H9 (cell line): ENCODE results near the gene DOCK7. TPM values are rescaled to one million over a fixed set of nuclear protein-coding genes. Genes with fewer than 3 reads are reported as not detected.
"Not testable (repeated sequence)": the region's sequence is repeated elsewhere in the genome, so short reads cannot be mapped to it uniquely, and the experiment has no call there.

ENCODE experiments used
- DNase-seq: peaks from one replicate; pipeline ENCODE4 v3.0.0-alpha.2; 2017
- H2AFZ ChIP-seq: one replicate; pipeline ENCODE4 v1.6.1; 2013; ENCODE audit warnings: mild to moderate bottlenecking, low read length, control low read depth, moderate library complexity
- H2AK5ac ChIP-seq: 2 replicates; pipeline ENCODE4 v1.6.1; 2013; ENCODE audit warnings: low read length, control low read depth, mixed read lengths; ENCODE audit not compliant: insufficient read length
- H2BK120ac ChIP-seq: one replicate; pipeline ENCODE4 v1.6.1; 2013; ENCODE audit warnings: low read depth, mild to moderate bottlenecking, low read length, control low read depth, inconsistent platforms; ENCODE audit not compliant: poor library complexity, severe bottlenecking
- H2BK12ac ChIP-seq: 2 replicates; pipeline ENCODE4 v1.6.1; 2013; ENCODE audit warnings: low read length, control low read depth, mixed read lengths, low read depth; ENCODE audit not compliant: insufficient read length
- H2BK15ac ChIP-seq: 2 replicates; pipeline ENCODE4 v1.6.1; 2013; ENCODE audit warnings: low read depth, low read length, control low read depth
- H2BK20ac ChIP-seq: one replicate; pipeline ENCODE4 v1.6.1; 2013; ENCODE audit warnings: low read depth, mild to moderate bottlenecking, low read length, control low read depth, inconsistent platforms; ENCODE audit not compliant: poor library complexity, severe bottlenecking
- H2BK5ac ChIP-seq: 2 replicates; pipeline ENCODE4 v1.6.1; 2013; ENCODE audit warnings: low read length, control low read depth, mixed read lengths; ENCODE audit not compliant: insufficient read length
- H3K14ac ChIP-seq: 2 replicates; pipeline ENCODE4 v1.6.1; 2013; ENCODE audit warnings: low read length, control low read depth; ENCODE audit not compliant: insufficient read depth
- H3K18ac ChIP-seq: 2 replicates; pipeline ENCODE4 v1.6.1; 2013; ENCODE audit warnings: low read depth, mild to moderate bottlenecking, mixed read lengths, low read length, control low read depth; ENCODE audit not compliant: insufficient read length
- H3K23ac ChIP-seq: 2 replicates; pipeline ENCODE4 v1.6.1; 2013; ENCODE audit warnings: low read length, control low read depth, mixed read lengths, low read depth; ENCODE audit not compliant: insufficient read length
- H3K23me2 ChIP-seq: 2 replicates; pipeline ENCODE4 v1.6.1; 2013; ENCODE audit warnings: low read depth, mild to moderate bottlenecking, mixed read lengths, low read length, control low read depth; ENCODE audit not compliant: insufficient read length, poor library complexity, severe bottlenecking
- H3K27ac ChIP-seq: 2 replicates; pipeline ENCODE4 v1.5.1; 2013; ENCODE audit warnings: low read length, control low read depth, mixed read lengths, low read depth; ENCODE audit not compliant: insufficient read length
- H3K27me3 ChIP-seq: 2 replicates; pipeline ENCODE4 v1.6.1; 2013; ENCODE audit warnings: low read length, control low read depth, inconsistent platforms; ENCODE audit not compliant: insufficient read depth
- H3K4ac ChIP-seq: 2 replicates; pipeline ENCODE4 v1.6.1; 2013; ENCODE audit warnings: low read depth, mild to moderate bottlenecking, control low read depth, inconsistent platforms, low read length, moderate library complexity
- H3K4me1 ChIP-seq: 2 replicates; pipeline ENCODE4 v1.6.1; 2013; ENCODE audit warnings: low read length, control low read depth, inconsistent platforms; ENCODE audit not compliant: insufficient read depth
- H3K4me2 ChIP-seq: 2 replicates; pipeline ENCODE4 v1.6.1; 2013; ENCODE audit warnings: low read length, control low read depth, mixed read lengths; ENCODE audit not compliant: insufficient read length, insufficient read depth
- H3K56ac ChIP-seq: 2 replicates; pipeline ENCODE4 v1.6.1; 2013; ENCODE audit warnings: low read depth, mild to moderate bottlenecking, mixed read lengths, low read length, control low read depth; ENCODE audit not compliant: insufficient read length
- H3K79me1 ChIP-seq: 2 replicates; pipeline ENCODE4 v1.6.1; 2013; ENCODE audit warnings: low read depth, mild to moderate bottlenecking, moderate library complexity, low read length, control low read depth, inconsistent platforms; ENCODE audit not compliant: insufficient read depth, poor library complexity, severe bottlenecking
- H3K79me2 ChIP-seq: 2 replicates; pipeline ENCODE4 v1.6.1; 2013; ENCODE audit warnings: low read length, control low read depth, inconsistent platforms; ENCODE audit not compliant: insufficient read depth
- H3K9ac ChIP-seq: 2 replicates; pipeline ENCODE4 v1.6.1; 2013; ENCODE audit warnings: low read length, control low read depth, mixed read lengths; ENCODE audit not compliant: insufficient read length; ENCODE audit errors: extremely low read depth
- H3K9me3 ChIP-seq: one replicate; pipeline ENCODE4 v1.6.1; 2013; ENCODE audit warnings: low read depth, low read length, inconsistent platforms; ENCODE audit not compliant: control insufficient read depth
- H3T11ph ChIP-seq: one replicate; pipeline ENCODE4 v1.6.1; 2013; ENCODE audit warnings: mild to moderate bottlenecking, low read length, control low read depth, inconsistent platforms
- H4K20me1 ChIP-seq: one replicate; pipeline ENCODE4 v1.6.1; 2013; ENCODE audit not compliant: control insufficient read depth, insufficient read length, insufficient read depth
- H4K5ac ChIP-seq: 2 replicates; pipeline ENCODE4 v1.6.1; 2013; ENCODE audit warnings: low read depth, mild to moderate bottlenecking, mixed read lengths, low read length, control low read depth; ENCODE audit not compliant: insufficient read length
- H4K8ac ChIP-seq: replicated peaks from 2 replicates; pipeline ENCODE4 v1.6.1; 2013; ENCODE audit warnings: low read length, control low read depth, mixed read lengths, low read depth; ENCODE audit not compliant: insufficient read length
- H4K91ac ChIP-seq: 2 replicates; pipeline ENCODE4 v1.6.1; 2013; ENCODE audit warnings: low read depth, mild to moderate bottlenecking, moderate library complexity, mixed read lengths, low read length, control low read depth; ENCODE audit not compliant: insufficient read length
- H3K27ac Mint-ChIP-seq, 3 experiments: 2 replicates in 2 of 3; 3 replicates in 1 of 3; pipeline ENCODE4 v1.8.0; 2020 to 2021; ENCODE audit warnings: mixed read lengths in 3 of 3, mild to moderate bottlenecking in 1 of 3, moderate library complexity in 1 of 3
- H3K27me3 Mint-ChIP-seq: 2 replicates; pipeline ENCODE4 v1.8.0; 2021; ENCODE audit warnings: low read depth, mild to moderate bottlenecking, moderate library complexity, mixed read lengths
- H3K36me3 Mint-ChIP-seq, 3 experiments: 2 replicates in 2 of 3; 3 replicates in 1 of 3; pipeline ENCODE4 v1.8.0; 2020 to 2021; ENCODE audit warnings: low read depth in 3 of 3, mixed read lengths in 3 of 3; ENCODE audit not compliant: insufficient read depth in 1 of 3
- H3K4me1 Mint-ChIP-seq, 2 experiments: 2 replicates each; pipeline ENCODE4 v1.8.0; 2020; ENCODE audit warnings: mixed read lengths in 2 of 2
- H3K4me3 Mint-ChIP-seq, 2 experiments: 2 replicates in 1 of 2; 3 replicates in 1 of 2; pipeline ENCODE4 v1.8.0; 2020 to 2021; ENCODE audit warnings: mild to moderate bottlenecking in 2 of 2, mixed read lengths in 2 of 2, moderate library complexity in 1 of 2
- H3K9me3 Mint-ChIP-seq, 2 experiments: 2 replicates in 1 of 2; 3 replicates in 1 of 2; pipeline ENCODE4 v1.8.0; 2020; ENCODE audit warnings: mild to moderate bottlenecking in 2 of 2, mixed read lengths in 2 of 2, moderate library complexity in 1 of 2
- WGBS: extraction: QIAGEN DNeasy Blood & Tissue Kit; methylation state at CpG from one replicate; pipeline ENCODE4 v1.1.7; 2013; ENCODE audit warnings: missing lambda C conversion rate, low lambda C conversion rate, mixed read lengths; ENCODE audit not compliant: insufficient read length; ENCODE audit errors: extremely low coverage; 5-methylcytosine and 5-hydroxymethylcytosine counted together
- total RNA-seq: library from RNA; stranded (reverse); gene quantifications from 2 replicates; pipeline ENCODE4 v1.2.1, GENCODE V29; 2021
- TF ChIP-seq, protein P1 (sequence below): fragments of 200-600 bp; sonication (generic); conservative IDR thresholded peaks from 3 replicates; pipeline ENCODE4 v1.8.0; 2021; ENCODE audit warnings: antibody characterized with exemption, mild to moderate bottlenecking

DOCK7 gene
- total RNA-seq, 1 experiment from 2014 or later: 36.8 TPM

GRCh38 chr1:62720946-62721554, 32.9 kb upstream of the DOCK7 start:
- Histone ChIP-seq H3K18ac (no peak overlapping the region), H2BK5ac (no peak overlapping the region), H2BK12ac (no peak overlapping the region), H4K20me1 (no peaks in the 10 kb centered on the region), H3K27ac (no peak overlapping the region), H3K56ac (no peak overlapping the region), H3K4me2 (no peak overlapping the region), H4K91ac (no peak overlapping the region), H2AFZ (no peak overlapping the region), H2BK15ac (no peak overlapping the region), H3T11ph (no peak overlapping the region), H3K14ac (no peak overlapping the region), H3K4me1 (no peaks in the 10 kb centered on the region; the same call in 1 of the 2 replicates), H3K23ac (no peak overlapping the region), H3K9me3 (no peaks in the 10 kb centered on the region), H2AK5ac (no peak overlapping the region), H2BK120ac (no peak overlapping the region), H3K9ac (no peak overlapping the region), H2BK20ac (no peak overlapping the region), H3K23me2 (no peaks in the 10 kb centered on the region), H4K8ac (no peak overlapping the region), H3K79me1 (no peaks in the 10 kb centered on the region), H3K4ac (no peak overlapping the region), H4K5ac (no peak overlapping the region), H3K79me2 (no peaks in the 10 kb centered on the region), H3K27me3 (no peaks in the 10 kb centered on the region)
- Mint-ChIP-seq H3K4me1 (peaks cover 16 to 22% of the 10 kb centered on the region in 2 experiments), H3K36me3 (no peaks in the 10 kb centered on the region), H3K27ac (peak overlapping the region in 2 of 3 experiments; percentile 19 to 57; a peak in 2 of 7 replicates), H3K4me3 (no peak overlapping the region), H3K27me3 (no peaks in the 10 kb centered on the region), H3K9me3 (no peaks in the 10 kb centered on the region)
- DNase-seq: no peak
- TF ChIP-seq, protein P1, sequence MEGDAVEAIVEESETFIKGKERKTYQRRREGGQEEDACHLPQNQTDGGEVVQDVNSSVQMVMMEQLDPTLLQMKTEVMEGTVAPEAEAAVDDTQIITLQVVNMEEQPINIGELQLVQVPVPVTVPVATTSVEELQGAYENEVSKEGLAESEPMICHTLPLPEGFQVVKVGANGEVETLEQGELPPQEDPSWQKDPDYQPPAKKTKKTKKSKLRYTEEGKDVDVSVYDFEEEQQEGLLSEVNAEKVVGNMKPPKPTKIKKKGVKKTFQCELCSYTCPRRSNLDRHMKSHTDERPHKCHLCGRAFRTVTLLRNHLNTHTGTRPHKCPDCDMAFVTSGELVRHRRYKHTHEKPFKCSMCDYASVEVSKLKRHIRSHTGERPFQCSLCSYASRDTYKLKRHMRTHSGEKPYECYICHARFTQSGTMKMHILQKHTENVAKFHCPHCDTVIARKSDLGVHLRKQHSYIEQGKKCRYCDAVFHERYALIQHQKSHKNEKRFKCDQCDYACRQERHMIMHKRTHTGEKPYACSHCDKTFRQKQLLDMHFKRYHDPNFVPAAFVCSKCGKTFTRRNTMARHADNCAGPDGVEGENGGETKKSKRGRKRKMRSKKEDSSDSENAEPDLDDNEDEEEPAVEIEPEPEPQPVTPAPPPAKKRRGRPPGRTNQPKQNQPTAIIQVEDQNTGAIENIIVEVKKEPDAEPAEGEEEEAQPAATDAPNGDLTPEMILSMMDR: no peak
- no CpG with 5 or more reads among the region's 4 CpGs for WGBS

DNA sequence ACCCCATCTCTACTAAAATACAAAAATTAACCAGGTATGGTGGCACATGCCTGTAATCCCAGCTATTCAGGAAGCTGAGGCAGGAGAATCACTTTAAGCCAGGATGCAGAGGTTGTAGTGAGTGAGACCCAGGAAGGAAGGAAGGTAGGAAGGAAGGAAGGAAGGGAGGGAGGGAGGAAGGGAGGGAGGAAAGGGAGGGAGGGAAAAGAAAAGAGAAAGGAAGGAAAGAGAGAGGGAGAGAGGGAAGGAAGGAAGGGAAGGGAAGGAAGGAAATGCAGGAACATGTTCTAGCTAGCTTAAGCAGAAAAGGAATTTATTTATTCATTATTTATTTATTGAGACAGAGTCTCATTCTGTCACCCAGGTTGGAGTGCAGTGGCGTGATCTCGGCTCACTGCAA, 30.2 kb upstream of the DOCK7 start:
- H3K4me3 Mint-ChIP-seq, H3K9me3 Mint-ChIP-seq, H3K9me3 ChIP-seq, H4K8ac ChIP-seq, H3K56ac ChIP-seq, H2BK120ac ChIP-seq, DNase-seq, H3K36me3 Mint-ChIP-seq, H4K5ac ChIP-seq, H2BK20ac ChIP-seq, H3K14ac ChIP-seq, H3K27me3 Mint-ChIP-seq, H2BK15ac ChIP-seq, H4K20me1 ChIP-seq, H3K18ac ChIP-seq, H3K4ac ChIP-seq, H3K79me1 ChIP-seq, H3K27ac ChIP-seq, H3K4me1 ChIP-seq, H3K23ac ChIP-seq, H3K79me2 ChIP-seq, H2AK5ac ChIP-seq, H3K27me3 ChIP-seq, H3K27ac Mint-ChIP-seq, H3T11ph ChIP-seq, H3K9ac ChIP-seq, H3K4me2 ChIP-seq, H4K91ac ChIP-seq, H3K23me2 ChIP-seq, H2BK12ac ChIP-seq, H3K4me1 Mint-ChIP-seq, H2AFZ ChIP-seq, H2BK5ac ChIP-seq: not testable (repeated sequence)
- no CpG with 5 or more reads among the region's 2 CpGs for WGBS
